Transverse colon (tissue), 4 donors: Measurements from ENCODE around the gene HSFX4. TPM values are rescaled to one million over a fixed set of nuclear protein-coding genes. Genes with fewer than 3 reads are reported as not detected.
"Not testable (repeated sequence)": the region's sequence is repeated elsewhere in the genome, so short reads cannot be mapped to it uniquely, and the experiment has no call there.

Experiments used
- DNase-seq: peaks from one replicate; pipeline ENCODE4 v3.0.0-alpha.2; 2019
- H3K27ac ChIP-seq, 4 donors: fragments of 200-600 bp; sonication (generic); 2 replicates each; pipeline ENCODE4 v1.5.1; 2016 to 2018; ENCODE audit warnings: inconsistent platforms in 4 of 4
- H3K27me3 ChIP-seq: fragments of 200-600 bp; sonication (generic); 2 replicates; pipeline ENCODE4 v1.5.1; 2017; ENCODE audit warnings: inconsistent platforms
- H3K36me3 ChIP-seq, 4 donors: fragments of 200-600 bp; sonication (generic); 2 replicates each; pipeline ENCODE4 v1.5.1; 2017 to 2019; ENCODE audit warnings: inconsistent platforms in 4 of 4
- H3K4me1 ChIP-seq, 4 donors: fragments of 200-600 bp; sonication (generic); 2 replicates each; pipeline ENCODE4 v1.5.1; 2017 to 2020; ENCODE audit warnings: inconsistent platforms in 4 of 4
- H3K4me3 ChIP-seq, 4 donors: fragments of 200-600 bp; sonication (generic); 1 replicate in 1 of 4; 2 replicates in 3 of 4; pipeline versions ENCODE4 v1.5.1 to v1.6.1; 2017 to 2019; ENCODE audit warnings: inconsistent platforms in 4 of 4
- H3K9me3 ChIP-seq, 2 donors: fragments of 200-600 bp; sonication (generic); 2 replicates each; pipeline ENCODE4 v1.5.1; 2017 to 2019; ENCODE audit warnings: inconsistent platforms in 2 of 2
- CTCF ChIP-seq, 5 experiments: fragments of 200-600 bp in 3 of 5; fragments of 450-650 bp in 2 of 5; sonication (generic) in 3 of 5; IDR thresholded peaks; 1 replicate in 2 of 5; 2 replicates in 3 of 5; pipeline ENCODE4 v1.5.1; 2016 to 2017; ENCODE audit warnings: antibody characterized with exemption in 5 of 5, inconsistent platforms in 3 of 5, mild to moderate bottlenecking in 2 of 5, moderate library complexity in 1 of 5
- EP300 ChIP-seq: sonication (generic); formaldehyde crosslinking; IDR thresholded peaks from one replicate; pipeline ENCODE4 v1.6.1; 2017; ENCODE audit warnings: antibody characterized with exemption, low read depth
- POLR2A ChIP-seq: fragments of 450-650 bp; IDR thresholded peaks from one replicate; pipeline ENCODE4 v1.6.1; 2016; ENCODE audit warnings: antibody characterized with exemption, mild to moderate bottlenecking, moderate library complexity
- POLR2AphosphoS5 ChIP-seq, 3 donors: sonication (generic); formaldehyde crosslinking; IDR thresholded peaks; one replicate each; pipeline ENCODE4 v1.6.1; 2016; ENCODE audit warnings: antibody characterized with exemption in 3 of 3
- WGBS, 2 donors: methylation state at CpG; one replicate each; pipeline ENCODE4 v1.1.5; 2018; ENCODE audit warnings: low coverage in 1 of 2; 5-methylcytosine and 5-hydroxymethylcytosine counted together
- in situ Hi-C, 4 donors: fragments of 200-750 bp; cut with MboI; loops; one replicate each; pipeline versions ENCODE4 v1.15.0 to v1.15.1; 2017; ENCODE audit warnings: low sequenced_read_pairs in 3 of 4, low pct_ligation_motif_present in 1 of 4, low pct_unique_long_range_greater_than_20kb in 1 of 4
- intact Hi-C: fragments of 100-400 bp; cut with DNase I; formaldehyde crosslinking; loops from one replicate; pipeline ENCODE4 v1.15.1; 2023; ENCODE audit warnings: low total_unique reads
- total RNA-seq, 4 donors: library from RNA; depleted of rRNA; stranded (reverse); fragments of >200 nt; gene quantifications; one replicate each; pipeline ENCODE4 v1.1.0, GENCODE V29; 2016

HSFX4 gene
- total RNA-seq, 4 donors from 2014 or later = not detected

DNA sequence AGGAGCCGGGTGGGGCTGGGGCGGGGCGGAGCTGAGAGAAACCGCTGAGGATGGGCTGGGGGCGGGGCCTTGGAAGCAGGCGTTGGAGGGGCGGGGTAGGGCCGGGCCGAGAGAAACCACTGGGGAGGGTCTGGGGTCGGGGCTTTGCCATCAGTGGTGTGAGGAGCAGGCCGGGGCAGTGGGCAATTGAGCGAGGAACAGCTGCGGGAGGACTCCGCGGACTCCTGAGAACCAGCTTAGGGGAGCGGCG is 10.2 kb downstream of the HSFX4 start:
- in situ Hi-C loops (no loop called here), intact Hi-C loops (no loop called here)
- peaks cover 0 to 7% (median 4%) of the 10 kb centered on the region in 4 donors for H3K4me1 ChIP-seq
- H3K36me3 ChIP-seq = no peaks in the 10 kb centered on the region
- peak overlapping the region; percentile 36 to 57 (median 40) for H3K4me3 ChIP-seq
- no peak for DNase-seq
- 54% methylated on average over 14 of the region's 17 CpGs; no CpG with 5 or more reads in 1 of the 2 donors for WGBS, 2 donors
- H3K27me3 ChIP-seq = no peaks in the 10 kb centered on the region
- peak overlapping the region; percentile 91 to 97 (median 94) for H3K27ac ChIP-seq
- TF ChIP-seq POLR2AphosphoS5 (IDR thresholded peaks at IDR 0.05) (no peak), EP300 (no peak), CTCF (IDR thresholded peaks at IDR 0.05) (no peak), POLR2A (no peak)
- no peaks in the 10 kb centered on the region for H3K9me3 ChIP-seq

GRCh38 chrX:149939905-149940673 is 10.7 kb downstream of the HSFX4 start:
- DNase-seq = peak; percentile 95
- no peaks in the 10 kb centered on the region for H3K27me3 ChIP-seq

GRCh38 chrX:149940674-149941024 is 11.3 kb downstream of the HSFX4 start:
- H3K27me3 ChIP-seq, in situ Hi-C loops, H3K9me3 ChIP-seq, H3K36me3 ChIP-seq, DNase-seq, intact Hi-C loops, H3K4me1 ChIP-seq: not testable (repeated sequence)
- Histone ChIP-seq H3K27ac (peak overlapping the region; percentile 55 to 91 (median 68)), H3K4me3 (peak overlapping the region in 1 of 4 donors; percentile 28)
- 66% methylated on average over 10 of the region's 11 CpGs; no CpG with 5 or more reads in 1 of the 2 donors for WGBS, 2 donors
- peak; percentile 40 to 76 (median 50) for TF ChIP-seq CTCF (IDR thresholded peaks at IDR 0.05)

More at GRCh38 chrX:149939905-149940673, 10.7 kb downstream of the HSFX4 start:
- TF ChIP-seq POLR2A = peak; percentile 89
- TF ChIP-seq POLR2AphosphoS5 (IDR thresholded peaks at IDR 0.05) = peak in 2 of 3 donors; percentile 37 to 54
- TF ChIP-seq EP300 = no peak
- WGBS, 2 donors = 2 to 40% methylated on average over 9 to 27 of the region's 27 CpGs
- in situ Hi-C loops (no loop called here), intact Hi-C loops (no loop called here)
- Histone ChIP-seq H3K4me1 (peaks cover 0 to 7% (median 4%) of the 10 kb centered on the region in 4 donors), H3K36me3 (no peaks in the 10 kb centered on the region), H3K4me3 (peak overlapping the region; percentile 36 to 57 (median 40)), H3K9me3 (no peaks in the 10 kb centered on the region), H3K27ac (peak overlapping the region; percentile 91 to 97 (median 94))

DNA sequence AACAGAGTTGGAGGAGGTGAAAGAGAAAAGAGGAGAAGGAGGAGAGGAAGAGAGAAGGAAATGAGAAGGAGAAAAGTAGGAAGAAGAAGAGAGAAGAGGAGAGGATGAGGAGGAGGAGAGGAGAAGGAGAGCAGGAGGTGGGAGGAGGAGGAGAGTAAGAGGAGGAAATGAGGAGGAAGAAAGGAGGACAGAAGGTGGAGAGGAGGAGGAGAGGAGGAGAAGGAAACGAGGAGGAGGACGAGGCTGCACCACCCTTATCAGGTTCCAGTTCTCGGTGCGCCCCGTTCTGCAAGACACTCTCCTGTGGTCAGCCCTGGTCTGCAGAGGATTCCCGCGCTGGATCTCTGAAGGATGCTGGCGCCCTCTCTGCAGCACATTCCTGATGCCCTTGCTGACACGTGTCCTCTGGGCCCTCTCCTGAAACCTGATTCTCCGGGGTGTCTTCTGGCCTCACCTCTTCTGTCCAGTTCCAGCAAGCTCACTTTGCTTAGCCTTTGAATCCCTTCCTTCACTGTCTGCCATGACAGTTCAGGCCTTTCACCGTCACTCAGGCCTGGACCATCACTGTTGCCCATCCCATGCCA is 15.8 kb downstream of the HSFX4 start:
- H3K27me3 ChIP-seq, H3K9me3 ChIP-seq, H3K4me3 ChIP-seq, H3K36me3 ChIP-seq, H3K27ac ChIP-seq, in situ Hi-C loops, H3K4me1 ChIP-seq, DNase-seq, intact Hi-C loops: not testable (repeated sequence)
- WGBS, 2 donors = 80 to 91% methylated on average over 5 to 11 of the region's 11 CpGs

GRCh38 chrX:149945820-149946219 is 16.4 kb downstream of the HSFX4 start:
- H3K4me3 ChIP-seq, in situ Hi-C loops, H3K27ac ChIP-seq, H3K9me3 ChIP-seq, DNase-seq, intact Hi-C loops, H3K27me3 ChIP-seq, H3K4me1 ChIP-seq, H3K36me3 ChIP-seq: not testable (repeated sequence)
- 86% methylated on average over 7 of the region's 9 CpGs; no CpG with 5 or more reads in 1 of the 2 donors for WGBS, 2 donors

GRCh38 chrX:149946932-149947331 is 17.6 kb downstream of the HSFX4 start:
- WGBS, 2 donors = no CpG with 5 or more reads among the region's 3 CpGs
- H3K4me3 ChIP-seq, in situ Hi-C loops, H3K36me3 ChIP-seq, H3K9me3 ChIP-seq, H3K27me3 ChIP-seq, H3K4me1 ChIP-seq, DNase-seq, H3K27ac ChIP-seq, intact Hi-C loops: not testable (repeated sequence)
